PC-9 (cell line): ENCODE results near the gene LRRTM3.

Experiments used
- CTCF ChIP-seq: fragments of 200-600 bp; sonication (generic); conservative IDR thresholded peaks from 2 replicates; pipeline ENCODE4 v1.6.1; 2017; ENCODE audit warnings: mixed run types, antibody characterized with exemption, mild to moderate bottlenecking, moderate library complexity
- EZH2 ChIP-seq: fragments of 200-600 bp; sonication (generic); IDR thresholded peaks from 2 replicates; pipeline ENCODE4 v1.8.0; 2017; ENCODE audit warnings: antibody characterized with exemption, low read depth

GRCh38 chr10:67050415-67050814, 124.6 kb downstream of the LRRTM3 start:
- no peak for TF ChIP-seq CTCF
- TF ChIP-seq EZH2, result no peak
